GM10248 (cell line): ENCODE data around the gene ATOH8.

Experiments
- CTCF ChIA-PET: fragments of 300-600 bp; sonication (Branson Sonifier 250); formaldehyde crosslinking; extraction: SDS; loops from one replicate; lab custom pipeline; 2021; ENCODE audit warnings: antibody characterized with exemption; lab: Yijun Ruan, JAX
- POLR2A ChIA-PET: fragments of 350-650 bp; sonication (Branson Sonifier 250); formaldehyde crosslinking; extraction: SDS; loops from one replicate; lab custom pipeline; 2020; ENCODE audit warnings: antibody characterized with exemption; lab: Yijun Ruan, JAX
- DNase-seq: peaks from one replicate; pipeline ENCODE4 v3.0.0; 2012; ENCODE audit errors: extremely low spot score
- TF ChIP-seq, protein P1 (sequence below): IDR thresholded peaks from 2 replicates; pipeline ENCODE4 v1.5.1; 2012; ENCODE audit warnings: mild to moderate bottlenecking, low read depth; ENCODE audit errors: extremely low read depth, missing control alignments, control extremely low read depth

The ATOH8 gene

DNA sequence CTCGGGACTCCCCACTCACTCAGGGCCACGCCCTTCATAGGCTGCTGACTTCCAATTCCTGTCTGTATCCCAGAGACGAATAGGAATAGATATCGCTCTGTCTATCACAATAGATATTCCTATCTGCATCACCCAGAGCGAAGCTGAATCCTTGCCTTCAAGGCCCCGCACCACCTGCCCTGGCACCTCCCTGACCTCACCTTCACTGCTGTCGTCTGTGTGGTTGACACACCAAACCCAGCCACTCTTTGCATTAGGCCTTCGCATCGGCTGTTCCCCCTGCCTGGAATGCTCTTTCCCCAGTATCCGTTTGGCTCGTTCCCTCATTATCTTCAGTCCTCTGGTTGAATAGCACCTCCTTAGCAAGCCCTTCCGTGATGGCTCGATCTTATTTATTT lies 43.5 kb downstream of the ATOH8 start:
- DNase-seq = no peak
- ChIA-PET POLR2A (no interaction called here), CTCF (interaction anchor here (0.9 to 1.4 kb wide), 4 partner anchors 15 to 90 kb away, joined by 3 to 4 read pairs (median 3); no protein-coding TSS in a partner anchor)
- TF ChIP-seq, protein P1, sequence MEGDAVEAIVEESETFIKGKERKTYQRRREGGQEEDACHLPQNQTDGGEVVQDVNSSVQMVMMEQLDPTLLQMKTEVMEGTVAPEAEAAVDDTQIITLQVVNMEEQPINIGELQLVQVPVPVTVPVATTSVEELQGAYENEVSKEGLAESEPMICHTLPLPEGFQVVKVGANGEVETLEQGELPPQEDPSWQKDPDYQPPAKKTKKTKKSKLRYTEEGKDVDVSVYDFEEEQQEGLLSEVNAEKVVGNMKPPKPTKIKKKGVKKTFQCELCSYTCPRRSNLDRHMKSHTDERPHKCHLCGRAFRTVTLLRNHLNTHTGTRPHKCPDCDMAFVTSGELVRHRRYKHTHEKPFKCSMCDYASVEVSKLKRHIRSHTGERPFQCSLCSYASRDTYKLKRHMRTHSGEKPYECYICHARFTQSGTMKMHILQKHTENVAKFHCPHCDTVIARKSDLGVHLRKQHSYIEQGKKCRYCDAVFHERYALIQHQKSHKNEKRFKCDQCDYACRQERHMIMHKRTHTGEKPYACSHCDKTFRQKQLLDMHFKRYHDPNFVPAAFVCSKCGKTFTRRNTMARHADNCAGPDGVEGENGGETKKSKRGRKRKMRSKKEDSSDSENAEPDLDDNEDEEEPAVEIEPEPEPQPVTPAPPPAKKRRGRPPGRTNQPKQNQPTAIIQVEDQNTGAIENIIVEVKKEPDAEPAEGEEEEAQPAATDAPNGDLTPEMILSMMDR = no peak

DNA sequence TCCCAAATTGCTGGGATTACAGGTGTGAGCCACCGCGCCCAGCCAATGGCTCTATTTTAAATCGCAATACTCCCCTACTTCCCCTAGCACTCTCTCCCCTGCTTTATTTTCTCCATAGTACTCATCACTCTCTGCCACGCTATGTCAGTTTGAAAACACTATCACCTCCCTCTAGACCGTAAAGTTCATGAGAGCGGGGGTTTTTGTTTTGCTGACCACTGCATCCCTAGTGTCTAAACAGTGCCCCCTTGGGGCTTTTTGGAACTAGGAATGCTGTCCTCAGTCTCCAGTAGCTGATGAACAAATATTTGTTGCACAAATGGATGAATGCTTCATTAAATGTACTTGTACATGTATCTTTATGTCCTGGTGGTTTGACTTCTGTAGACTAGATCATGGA lies 44.1 kb downstream of the ATOH8 start:
- TF ChIP-seq, protein P1 = no peak
- POLR2A ChIA-PET = no interaction called here
- DNase-seq = no peak
- CTCF ChIA-PET = interaction anchor here (1.4 kb wide), 1 partner anchor 69 kb away, joined by 4 read pairs; no protein-coding TSS in a partner anchor

DNA sequence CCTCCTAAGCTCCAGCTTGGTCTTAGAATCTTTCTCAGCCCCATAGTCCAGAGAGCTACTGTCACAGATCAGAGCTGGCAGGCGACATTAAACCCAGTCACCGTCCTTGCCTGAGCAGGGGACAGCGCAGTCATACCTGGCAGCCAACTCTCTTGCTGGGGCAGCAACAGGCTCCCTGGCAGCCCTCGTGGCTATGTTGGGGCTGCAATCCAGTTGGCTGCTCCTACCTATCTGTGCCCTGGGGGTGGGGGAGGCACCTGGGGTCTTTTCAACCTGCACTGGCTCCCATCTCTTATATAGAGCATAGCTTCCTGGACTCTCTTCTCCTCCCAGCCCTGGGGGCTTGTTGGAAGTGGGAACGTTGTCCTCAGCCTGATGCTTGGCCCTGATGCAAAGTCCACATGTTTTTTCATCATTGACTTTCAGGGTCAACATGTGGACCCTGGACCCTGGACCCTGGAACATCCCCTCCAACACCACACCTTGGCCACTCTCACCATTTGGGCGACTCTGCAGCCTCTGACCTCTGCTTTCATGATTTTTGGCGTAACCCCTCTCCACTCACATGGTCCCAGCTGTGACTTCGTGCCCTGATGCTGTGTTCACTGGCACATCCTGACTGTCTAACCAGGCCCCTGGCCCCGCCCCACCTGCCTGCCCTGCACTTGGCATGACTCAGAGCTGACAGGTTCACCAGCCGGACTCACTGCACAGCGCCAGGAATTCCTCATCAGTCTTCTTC lies 45.6 kb downstream of the ATOH8 start:
- DNase-seq = no peak
- ChIA-PET CTCF (interaction anchor here (4.8 kb wide), 1 partner anchor 15 kb away, joined by 23 read pairs; no protein-coding TSS in a partner anchor), POLR2A (no interaction called here)
- TF ChIP-seq, protein P1 = no peak

DNA sequence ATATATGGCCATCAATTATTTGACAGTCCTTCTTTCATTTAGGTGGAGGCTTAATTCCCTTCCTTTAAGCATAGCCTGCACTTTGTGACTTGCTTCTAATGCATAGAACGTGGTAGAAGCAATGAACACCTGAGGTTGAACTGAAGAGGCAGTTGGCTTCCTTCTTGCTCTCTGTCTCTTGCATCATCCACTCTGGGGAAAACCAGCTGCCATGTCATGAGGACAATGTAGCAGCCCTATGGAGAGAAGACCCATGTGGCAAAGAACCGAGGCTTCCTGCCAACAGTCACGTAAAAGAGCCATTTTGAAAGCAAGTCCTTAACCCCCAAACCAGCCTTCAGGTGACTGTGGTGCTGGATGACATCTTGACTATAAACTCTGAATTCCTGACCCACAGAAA lies 46.8 kb downstream of the ATOH8 start:
- TF ChIP-seq, protein P1 = no peak
- DNase-seq = no peak
- ChIA-PET CTCF (interaction anchor here (1.3 to 4.8 kb wide), 2 partner anchors 13 to 28 kb away, joined by 3 to 23 read pairs; no protein-coding TSS in a partner anchor), POLR2A (no interaction called here)

DNA sequence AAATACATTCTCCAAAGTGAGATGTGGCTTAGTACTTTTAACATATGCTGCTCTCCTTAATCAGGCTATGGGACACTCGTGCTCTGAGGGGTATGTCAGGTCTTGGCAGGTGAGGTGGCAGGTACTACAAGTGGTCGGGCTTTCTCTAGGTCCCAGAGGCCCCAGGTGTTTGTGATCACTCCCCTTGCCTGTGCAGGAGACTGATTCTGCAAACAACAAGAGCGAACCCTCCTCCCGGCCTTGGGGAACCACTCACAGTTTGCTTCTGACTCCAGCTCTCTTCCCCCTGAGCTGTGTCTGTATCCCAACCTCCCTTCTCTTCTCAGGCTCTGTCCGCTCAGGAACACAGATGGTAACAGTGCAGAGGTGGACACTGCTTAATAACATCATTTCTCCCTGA lies 48.1 kb downstream of the ATOH8 start:
- TF ChIP-seq, protein P1 = no peak
- no peak for DNase-seq
- ChIA-PET CTCF (interaction anchor here (0.8 to 5.1 kb wide), 6 partner anchors 12 to 73 kb away, joined by 3 to 23 read pairs (median 4); no protein-coding TSS in a partner anchor), POLR2A (no interaction called here)

DNA sequence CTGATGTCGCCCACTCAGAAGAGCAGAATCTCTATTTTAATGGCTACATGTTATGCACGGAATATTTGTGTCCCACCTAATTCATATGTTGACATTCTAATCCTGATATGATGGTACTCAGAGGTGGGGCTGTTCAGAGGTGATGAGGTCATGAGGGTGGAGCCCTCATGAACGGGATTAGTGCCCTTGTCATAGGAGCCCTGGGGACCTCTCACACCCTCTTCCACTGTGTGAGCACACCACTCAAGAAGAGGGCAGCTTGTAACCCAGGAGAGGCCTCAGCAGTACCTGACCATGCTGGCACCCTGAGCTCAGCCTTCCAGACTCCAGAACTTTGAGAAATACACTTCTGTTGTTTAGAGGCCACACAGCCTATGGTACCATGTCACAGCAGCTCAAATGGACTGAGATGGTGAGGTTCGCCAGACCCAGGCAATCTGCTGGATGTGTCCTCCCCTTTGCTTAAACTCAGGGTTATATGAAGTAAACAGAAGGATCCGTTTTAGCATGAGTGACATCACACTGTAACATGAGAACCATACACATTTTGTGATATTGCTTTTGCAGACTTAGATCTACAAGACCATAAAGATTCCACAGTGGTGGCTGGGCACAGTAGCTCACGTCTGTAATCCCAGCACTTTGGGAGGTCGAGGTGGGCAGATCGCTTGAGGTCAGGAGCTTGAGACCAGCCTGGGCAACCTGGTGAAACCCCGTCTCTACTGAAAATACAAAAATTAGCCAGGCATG lies 48.7 kb downstream of the ATOH8 start:
- TF ChIP-seq, protein P1 = no peak
- ChIA-PET CTCF (interaction anchor here (1.0 to 5.1 kb wide), 7 partner anchors 11 to 277 kb away, joined by 3 to 23 read pairs (median 4); no protein-coding TSS in a partner anchor), POLR2A (no interaction called here)
- no peak for DNase-seq
